Brain microvascular endothelial cell (primary cell): Measurements from ENCODE around the gene FAM210B.

Experiments
- DNase-seq: peaks from one replicate; pipeline ENCODE4 v3.0.0-alpha.2; 2020
- H3K27ac ChIP-seq: fragments of 250-450 bp; sonication (Bioruptor Pico); 2 replicates; pipeline ENCODE4 v1.5.1; 2020; ENCODE audit warnings: mild to moderate bottlenecking, moderate library complexity
- H3K27me3 ChIP-seq: fragments of 250-450 bp; sonication (Bioruptor Pico); replicated peaks from 2 replicates; pipeline ENCODE4 v1.5.1; 2020; ENCODE audit warnings: mild to moderate bottlenecking
- H3K36me3 ChIP-seq: fragments of 250-450 bp; sonication (Bioruptor Pico); replicated peaks from 2 replicates; pipeline ENCODE4 v1.5.1; 2020; ENCODE audit warnings: mild to moderate bottlenecking
- H3K4me3 ChIP-seq: 2 replicates; pipeline ENCODE4 v1.5.1; 2011; ENCODE audit warnings: low read depth, mild to moderate bottlenecking, control low read depth, low read length, moderate library complexity
- in situ Hi-C: cut with HindIII; loops from 2 replicates; pipeline ENCODE4 v1.10.0; 2017; ENCODE audit warnings: low sequenced_read_pairs, low pct_ligation_motif_present
- TF ChIP-seq, protein P1 (sequence below): IDR thresholded peaks from 2 replicates; pipeline ENCODE4 v1.5.1; 2011; ENCODE audit warnings: low read depth, mild to moderate bottlenecking, moderate library complexity, low read length, control low read depth, inconsistent platforms; ENCODE audit errors: missing control alignments

FAM210B gene

DNA sequence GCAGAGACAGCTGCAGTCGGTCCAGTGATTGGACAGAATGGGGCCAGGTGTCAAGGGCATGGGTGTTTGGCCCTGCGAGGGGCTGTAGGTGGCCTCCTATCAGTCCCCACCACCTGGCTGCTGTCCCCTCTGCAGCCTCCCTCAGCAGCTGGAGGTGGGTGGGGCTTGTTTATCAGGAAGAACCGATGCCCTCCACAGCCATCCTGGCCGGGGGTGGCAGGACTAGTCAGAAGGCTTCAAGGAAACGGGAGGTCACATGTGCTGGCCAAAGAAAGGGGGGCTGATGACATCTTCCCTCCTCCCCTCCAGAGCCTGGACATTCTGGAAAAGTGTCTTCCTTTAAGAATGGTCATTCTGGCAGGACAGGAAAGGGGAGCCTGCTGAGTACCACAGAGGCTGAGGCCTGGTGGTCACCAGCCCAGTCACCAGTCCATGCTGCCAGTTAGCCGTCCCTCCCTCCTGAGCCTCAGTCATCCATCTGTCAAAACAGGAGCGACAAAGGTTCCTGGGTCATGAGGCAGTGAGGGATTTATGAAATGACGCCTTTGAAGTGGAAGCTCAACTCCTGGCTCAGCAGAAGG lies 4.1 kb downstream of the FAM210B start:
- no peak overlapping the region for H3K4me3 ChIP-seq
- no peaks in the 10 kb centered on the region for H3K27me3 ChIP-seq
- no peak overlapping the region for H3K27ac ChIP-seq
- DNase-seq = no peak
- H3K36me3 ChIP-seq = peaks cover 16% of the 10 kb centered on the region
- in situ Hi-C loops = no loop called here
- TF ChIP-seq, protein P1, sequence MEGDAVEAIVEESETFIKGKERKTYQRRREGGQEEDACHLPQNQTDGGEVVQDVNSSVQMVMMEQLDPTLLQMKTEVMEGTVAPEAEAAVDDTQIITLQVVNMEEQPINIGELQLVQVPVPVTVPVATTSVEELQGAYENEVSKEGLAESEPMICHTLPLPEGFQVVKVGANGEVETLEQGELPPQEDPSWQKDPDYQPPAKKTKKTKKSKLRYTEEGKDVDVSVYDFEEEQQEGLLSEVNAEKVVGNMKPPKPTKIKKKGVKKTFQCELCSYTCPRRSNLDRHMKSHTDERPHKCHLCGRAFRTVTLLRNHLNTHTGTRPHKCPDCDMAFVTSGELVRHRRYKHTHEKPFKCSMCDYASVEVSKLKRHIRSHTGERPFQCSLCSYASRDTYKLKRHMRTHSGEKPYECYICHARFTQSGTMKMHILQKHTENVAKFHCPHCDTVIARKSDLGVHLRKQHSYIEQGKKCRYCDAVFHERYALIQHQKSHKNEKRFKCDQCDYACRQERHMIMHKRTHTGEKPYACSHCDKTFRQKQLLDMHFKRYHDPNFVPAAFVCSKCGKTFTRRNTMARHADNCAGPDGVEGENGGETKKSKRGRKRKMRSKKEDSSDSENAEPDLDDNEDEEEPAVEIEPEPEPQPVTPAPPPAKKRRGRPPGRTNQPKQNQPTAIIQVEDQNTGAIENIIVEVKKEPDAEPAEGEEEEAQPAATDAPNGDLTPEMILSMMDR = no peak

- no peaks in the 10 kb centered on the region for H3K27me3 ChIP-seq
- peaks cover 16% of the 10 kb centered on the region for H3K36me3 ChIP-seq
- in situ Hi-C loops = no loop called here
- no peak for DNase-seq
- no peak overlapping the region for H3K4me3 ChIP-seq
- TF ChIP-seq, protein P1 = no peak
- no peak overlapping the region for H3K27ac ChIP-seq
Measured at GRCh38 chr20:56363491-56363890, 4.7 kb downstream of the FAM210B start.

GRCh38 chr20:56368351-56369134 lies 9.8 kb downstream of the FAM210B start:
- Histone ChIP-seq H3K27ac (no peak overlapping the region), H3K27me3 (no peaks in the 10 kb centered on the region), H3K36me3 (peaks cover 30% of the 10 kb centered on the region), H3K4me3 (no peak overlapping the region)
- TF ChIP-seq, protein P1 = no peak
- in situ Hi-C loops = no loop called here
- no peak for DNase-seq

- Histone ChIP-seq H3K36me3 (peaks cover 31% of the 10 kb centered on the region), H3K27me3 (no peaks in the 10 kb centered on the region), H3K4me3 (no peak overlapping the region), H3K27ac (no peak overlapping the region)
- in situ Hi-C loops = no loop called here
- no peak for DNase-seq
- TF ChIP-seq, protein P1 = no peak
Measured at GRCh38 chr20:56369179-56369578, 10.4 kb downstream of the FAM210B start.

DNA sequence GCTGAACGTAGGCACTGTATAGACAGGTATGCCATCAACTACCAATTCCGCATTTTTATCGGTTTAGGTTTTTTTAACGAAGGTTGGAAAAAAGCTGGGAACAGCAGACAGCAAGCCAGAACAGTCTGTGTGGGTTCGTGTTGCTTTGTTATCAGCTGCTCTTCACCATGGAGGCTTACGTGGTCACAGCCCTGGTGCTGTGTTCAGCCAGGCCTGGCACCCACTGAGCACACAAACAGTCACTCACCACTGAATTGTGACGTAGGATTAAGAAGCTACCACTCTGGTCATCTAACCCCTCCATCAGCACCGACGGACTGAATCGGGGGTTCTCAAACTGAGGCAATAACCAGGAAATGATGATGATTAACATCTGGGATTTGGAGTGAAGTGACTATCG lies 13.2 kb downstream of the FAM210B start:
- DNase-seq = no peak
- H3K27ac ChIP-seq = no peak overlapping the region
- H3K4me3 ChIP-seq = no peak overlapping the region
- no peaks in the 10 kb centered on the region for H3K27me3 ChIP-seq
- TF ChIP-seq, protein P1 = no peak
- peaks cover 20% of the 10 kb centered on the region for H3K36me3 ChIP-seq
- in situ Hi-C loops = no loop called here
